Esophagus (tissue), 2 donors: ENCODE results near the gene BDKRB1. TPM values are rescaled to one million over a fixed set of nuclear protein-coding genes. Genes with fewer than 3 reads are reported as not detected.

Experiments
- H3K27ac ChIP-seq, 2 donors: one replicate each; pipeline ENCODE4 v1.5.1; 2013; ENCODE audit warnings: low read depth in 2 of 2, mild to moderate bottlenecking in 2 of 2, inconsistent platforms in 1 of 2, low read length in 1 of 2, moderate library complexity in 1 of 2
- H3K27me3 ChIP-seq, 2 donors: one replicate each; pipeline ENCODE4 v1.6.1; 2013; ENCODE audit warnings: low read length in 2 of 2, control low read depth in 1 of 2, mild to moderate bottlenecking in 1 of 2; ENCODE audit not compliant: insufficient read depth in 2 of 2, control insufficient read depth in 1 of 2
- H3K36me3 ChIP-seq, 2 donors: one replicate each; pipeline ENCODE4 v1.6.1; 2013; ENCODE audit warnings: low read length in 1 of 2; ENCODE audit not compliant: control insufficient read depth in 2 of 2, insufficient read depth in 2 of 2
- H3K4me1 ChIP-seq, 2 donors: one replicate each; pipeline ENCODE4 v1.6.1; 2013; ENCODE audit warnings: low read length in 1 of 2; ENCODE audit not compliant: control insufficient read depth in 2 of 2, insufficient read depth in 2 of 2
- H3K4me3 ChIP-seq, 2 donors: one replicate each; pipeline ENCODE4 v1.5.1; 2013; ENCODE audit warnings: low read length in 2 of 2, mild to moderate bottlenecking in 2 of 2, low read depth in 1 of 2, moderate library complexity in 1 of 2
- H3K9me3 ChIP-seq, 2 donors: one replicate each; pipeline ENCODE4 v1.6.1; 2013; ENCODE audit warnings: mild to moderate bottlenecking in 2 of 2, low read depth in 1 of 2, low read length in 1 of 2, moderate library complexity in 1 of 2; ENCODE audit not compliant: control insufficient read depth in 2 of 2, insufficient read depth in 1 of 2
- WGBS, 2 donors: extraction: QIAGEN DNeasy Blood & Tissue Kit; methylation state at CpG; one replicate each; pipeline ENCODE4 v1.1.7; 2013; 5-methylcytosine and 5-hydroxymethylcytosine counted together
- polyA plus RNA-seq, 2 donors: library from polyadenylated mRNA; stranded (reverse); fragments of 200-250 nt; gene quantifications; one replicate each; pipeline ENCODE4 v1.2.3, GENCODE V29; 2013
- donor health status: healthy with polysubstance abuse.
- donor health status: Bipolar disorder and iron deficiency.

BDKRB1 gene
- polyA plus RNA-seq, 2 donors, result 13.4 to 18.5 TPM

- WGBS, 2 donors, result 44 to 57% methylated on average over 9 of the region's 9 CpGs
- H3K27me3 ChIP-seq, result no peaks in the 10 kb centered on the region
- H3K4me3 ChIP-seq, result no peak overlapping the region
- peak overlapping the region; percentile 9 to 33 for H3K27ac ChIP-seq
- no peaks in the 10 kb centered on the region for H3K9me3 ChIP-seq
- H3K4me1 ChIP-seq, result peaks cover 4 to 10% of the 10 kb centered on the region in 2 donors
- no peaks in the 10 kb centered on the region for H3K36me3 ChIP-seq
Observed at GRCh38 chr14:96252999-96253539, 2.9 kb upstream of the BDKRB1 start.

- Histone ChIP-seq H3K4me1 (peaks cover 4 to 10% of the 10 kb centered on the region in 2 donors), H3K27me3 (no peaks in the 10 kb centered on the region), H3K9me3 (no peaks in the 10 kb centered on the region), H3K4me3 (no peak overlapping the region), H3K27ac (no peak overlapping the region), H3K36me3 (no peaks in the 10 kb centered on the region)
- 83 to 85% methylated on average over 11 of the region's 11 CpGs for WGBS, 2 donors
Observed at GRCh38 chr14:96254687-96255086, 1.3 kb upstream of the BDKRB1 start.

- H3K4me3 ChIP-seq, result peak overlapping the region in 1 of 2 donors; percentile 26
- H3K27me3 ChIP-seq, result no peaks in the 10 kb centered on the region
- H3K36me3 ChIP-seq, result no peaks in the 10 kb centered on the region
- H3K4me1 ChIP-seq, result peaks cover 4 to 10% of the 10 kb centered on the region in 2 donors
- H3K9me3 ChIP-seq, result no peaks in the 10 kb centered on the region
- peak overlapping the region; percentile 44 to 45 for H3K27ac ChIP-seq
- WGBS, 2 donors, result 30 to 52% methylated on average over 4 of the region's 4 CpGs
Observed at GRCh38 chr14:96256407-96256806, 397 bp downstream of the BDKRB1 start.

GRCh38 chr14:96257056-96257455, 1.0 kb downstream of the BDKRB1 start:
- WGBS, 2 donors, result 43 to 59% methylated on average over 8 of the region's 8 CpGs

GRCh38 chr14:96257900-96258299, 1.9 kb downstream of the BDKRB1 start:
- H3K4me3 ChIP-seq, result no peak overlapping the region
- no peaks in the 10 kb centered on the region for H3K36me3 ChIP-seq
- H3K27me3 ChIP-seq, result no peaks in the 10 kb centered on the region
- H3K9me3 ChIP-seq, result no peaks in the 10 kb centered on the region
- peak overlapping the region in 1 of 2 donors; percentile 93 for H3K27ac ChIP-seq
- H3K4me1 ChIP-seq, result peaks cover 5 to 16% of the 10 kb centered on the region in 2 donors

More at GRCh38 chr14:96257056-96257455, 1.0 kb downstream of the BDKRB1 start:
- peak overlapping the region; percentile 44 to 93 for H3K27ac ChIP-seq
- peaks cover 7 to 17% of the 10 kb centered on the region in 2 donors for H3K4me1 ChIP-seq
- no peaks in the 10 kb centered on the region for H3K9me3 ChIP-seq
- no peaks in the 10 kb centered on the region for H3K36me3 ChIP-seq
- peak overlapping the region in 1 of 2 donors; percentile 26 for H3K4me3 ChIP-seq
- no peaks in the 10 kb centered on the region for H3K27me3 ChIP-seq

- 45 to 51% methylated on average over 2 of the region's 2 CpGs for WGBS, 2 donors
- Histone ChIP-seq H3K4me1 (peaks cover 11% of the 10 kb centered on the region in 2 donors), H3K4me3 (no peak overlapping the region), H3K27ac (peak overlapping the region; percentile 67 to 93), H3K9me3 (no peaks in the 10 kb centered on the region), H3K36me3 (no peaks in the 10 kb centered on the region), H3K27me3 (no peaks in the 10 kb centered on the region)
Observed at GRCh38 chr14:96260341-96260821, 4.4 kb downstream of the BDKRB1 start.

GRCh38 chr14:96261053-96261452, 5.0 kb downstream of the BDKRB1 start:
- H3K27ac ChIP-seq, result peak overlapping the region; percentile 67 to 93
- 57 to 61% methylated on average over 5 of the region's 5 CpGs for WGBS, 2 donors
- H3K36me3 ChIP-seq, result no peaks in the 10 kb centered on the region
- no peaks in the 10 kb centered on the region for H3K27me3 ChIP-seq
- no peak overlapping the region for H3K4me3 ChIP-seq
- no peaks in the 10 kb centered on the region for H3K9me3 ChIP-seq
- H3K4me1 ChIP-seq, result peaks cover 11 to 13% of the 10 kb centered on the region in 2 donors

- no peak overlapping the region for H3K4me3 ChIP-seq
- H3K4me1 ChIP-seq, result peaks cover 11 to 17% of the 10 kb centered on the region in 2 donors
- WGBS, 2 donors, result 64 to 84% methylated on average over 16 of the region's 16 CpGs
- no peaks in the 10 kb centered on the region for H3K27me3 ChIP-seq
- no peaks in the 10 kb centered on the region for H3K36me3 ChIP-seq
- H3K27ac ChIP-seq, result peak overlapping the region; percentile 67 to 93
- H3K9me3 ChIP-seq, result no peaks in the 10 kb centered on the region
Observed at GRCh38 chr14:96261772-96262655, 6.0 kb downstream of the BDKRB1 start.

- H3K27ac ChIP-seq, result peak overlapping the region; percentile 84 to 93
- H3K9me3 ChIP-seq, result no peaks in the 10 kb centered on the region
- no peaks in the 10 kb centered on the region for H3K27me3 ChIP-seq
- H3K4me1 ChIP-seq, result peaks cover 11 to 25% of the 10 kb centered on the region in 2 donors
- H3K36me3 ChIP-seq, result no peaks in the 10 kb centered on the region
- WGBS, 2 donors, result 80 to 81% methylated on average over 20 of the region's 20 CpGs
- no peak overlapping the region for H3K4me3 ChIP-seq
Observed at GRCh38 chr14:96263347-96264199, 7.6 kb downstream of the BDKRB1 start.
